ENCODE results near the gene SLMAP. TPM values are rescaled to one million over a fixed set of nuclear protein-coding genes. Genes with fewer than 3 reads are reported as not detected.
A peak's percentile ranks its signal among the peaks of the same experiment; 100 is the strongest.

The SLMAP gene
- total RNA-seq, 1 donor from 2014 or later, result 108 TPM

GRCh38 chr3:57961177-57961827 is 205.2 kb downstream of the SLMAP start:
- Mint-ChIP-seq H3K4me1 (peaks cover 17% of the 10 kb centered on the region), H3K36me3 (no peaks in the 10 kb centered on the region), H3K27me3 (ENCODE audit: low read depth) (no peaks in the 10 kb centered on the region), H3K9me3 (no peaks in the 10 kb centered on the region), H3K4me3 (no peak overlapping the region), H3K27ac (no peak overlapping the region)
- DNase-seq (ENCODE audit: low spot score in 2 of 2, unreplicated experiment in 2 of 2), result no peak
- no peak for TF ChIP-seq CTCF (IDR thresholded peaks at IDR 0.05; ENCODE audit: unreplicated experiment)

- DNase-seq (ENCODE audit: low spot score in 2 of 2, unreplicated experiment in 2 of 2), result no peak
- H3K4me1 Mint-ChIP-seq, result peaks cover 17% of the 10 kb centered on the region
- H3K27ac Mint-ChIP-seq, result no peak overlapping the region
- no peaks in the 10 kb centered on the region for H3K27me3 Mint-ChIP-seq (ENCODE audit: low read depth)
- no peak overlapping the region for H3K4me3 Mint-ChIP-seq
- H3K9me3 Mint-ChIP-seq, result no peaks in the 10 kb centered on the region
- TF ChIP-seq CTCF (IDR thresholded peaks at IDR 0.05; ENCODE audit: unreplicated experiment), result no peak
- no peaks in the 10 kb centered on the region for H3K36me3 Mint-ChIP-seq
These were observed 205.8 kb downstream of the SLMAP start for GRCh38 chr3:57961828-57962447.

GRCh38 chr3:57962448-57962834 is 206.3 kb downstream of the SLMAP start:
- no peaks in the 10 kb centered on the region for H3K27me3 Mint-ChIP-seq (ENCODE audit: low read depth)
- peak overlapping the region; percentile 51 for H3K27ac Mint-ChIP-seq
- H3K4me1 Mint-ChIP-seq, result peaks cover 17% of the 10 kb centered on the region
- no peak for DNase-seq (ENCODE audit: low spot score in 2 of 2, unreplicated experiment in 2 of 2)
- H3K9me3 Mint-ChIP-seq, result no peaks in the 10 kb centered on the region
- TF ChIP-seq CTCF (IDR thresholded peaks at IDR 0.05; ENCODE audit: unreplicated experiment), result no peak
- H3K4me3 Mint-ChIP-seq, result no peak overlapping the region
- no peaks in the 10 kb centered on the region for H3K36me3 Mint-ChIP-seq

- Mint-ChIP-seq H3K27me3 (ENCODE audit: low read depth) (no peaks in the 10 kb centered on the region), H3K36me3 (no peaks in the 10 kb centered on the region)
These were observed 207.8 kb downstream of the SLMAP start for GRCh38 chr3:57963811-57964346.

GRCh38 chr3:57966829-57967228 is 210.7 kb downstream of the SLMAP start:
- peaks cover 14% of the 10 kb centered on the region for H3K4me1 Mint-ChIP-seq
- H3K27me3 Mint-ChIP-seq (ENCODE audit: low read depth), result no peaks in the 10 kb centered on the region
- DNase-seq (ENCODE audit: low spot score in 2 of 2, unreplicated experiment in 2 of 2), result no peak
- no peaks in the 10 kb centered on the region for H3K36me3 Mint-ChIP-seq
- no peak for TF ChIP-seq CTCF (IDR thresholded peaks at IDR 0.05; ENCODE audit: unreplicated experiment)
- no peak overlapping the region for H3K27ac Mint-ChIP-seq
- no peak overlapping the region for H3K4me3 Mint-ChIP-seq
- H3K9me3 Mint-ChIP-seq, result no peaks in the 10 kb centered on the region

More at GRCh38 chr3:57963811-57964346, 207.8 kb downstream of the SLMAP start:
- Mint-ChIP-seq H3K9me3 (no peaks in the 10 kb centered on the region), H3K4me3 (no peak overlapping the region), H3K4me1 (peaks cover 12% of the 10 kb centered on the region), H3K27ac (no peak overlapping the region)
- TF ChIP-seq CTCF (IDR thresholded peaks at IDR 0.05; ENCODE audit: unreplicated experiment), result no peak
- no peak for DNase-seq (ENCODE audit: low spot score in 2 of 2, unreplicated experiment in 2 of 2)

Data from mesothelial cell of epicardium (in vitro differentiated cells).